ENCODE measurements around the gene LMTK2.
A peak's percentile ranks its signal among the peaks of the same experiment; 100 is the strongest.

The LMTK2 gene

DNA sequence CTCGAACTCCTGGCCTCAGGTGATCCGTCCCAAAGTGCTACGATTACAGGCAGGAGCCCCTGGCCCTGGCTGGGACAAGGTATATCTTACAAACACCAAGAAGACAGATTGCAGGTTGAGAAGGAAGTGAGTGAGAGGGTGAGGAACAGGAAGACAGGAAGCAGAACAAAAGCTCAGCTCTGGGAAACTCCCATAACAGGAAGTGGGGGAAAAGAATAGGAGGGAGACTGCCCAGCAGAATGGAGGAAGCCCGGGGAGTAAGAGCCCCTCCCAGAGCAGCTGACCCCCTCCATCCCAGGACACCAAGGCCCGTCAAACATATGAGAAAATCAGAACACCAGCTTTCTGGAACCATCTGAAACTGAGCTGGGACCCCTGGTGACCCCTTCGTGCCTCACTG, 142.4 kb downstream of the LMTK2 start:
- no peak overlapping the region for H3K4me3 ChIP-seq (ENCODE audit: low read depth, low read length)
- TF ChIP-seq, protein P1, sequence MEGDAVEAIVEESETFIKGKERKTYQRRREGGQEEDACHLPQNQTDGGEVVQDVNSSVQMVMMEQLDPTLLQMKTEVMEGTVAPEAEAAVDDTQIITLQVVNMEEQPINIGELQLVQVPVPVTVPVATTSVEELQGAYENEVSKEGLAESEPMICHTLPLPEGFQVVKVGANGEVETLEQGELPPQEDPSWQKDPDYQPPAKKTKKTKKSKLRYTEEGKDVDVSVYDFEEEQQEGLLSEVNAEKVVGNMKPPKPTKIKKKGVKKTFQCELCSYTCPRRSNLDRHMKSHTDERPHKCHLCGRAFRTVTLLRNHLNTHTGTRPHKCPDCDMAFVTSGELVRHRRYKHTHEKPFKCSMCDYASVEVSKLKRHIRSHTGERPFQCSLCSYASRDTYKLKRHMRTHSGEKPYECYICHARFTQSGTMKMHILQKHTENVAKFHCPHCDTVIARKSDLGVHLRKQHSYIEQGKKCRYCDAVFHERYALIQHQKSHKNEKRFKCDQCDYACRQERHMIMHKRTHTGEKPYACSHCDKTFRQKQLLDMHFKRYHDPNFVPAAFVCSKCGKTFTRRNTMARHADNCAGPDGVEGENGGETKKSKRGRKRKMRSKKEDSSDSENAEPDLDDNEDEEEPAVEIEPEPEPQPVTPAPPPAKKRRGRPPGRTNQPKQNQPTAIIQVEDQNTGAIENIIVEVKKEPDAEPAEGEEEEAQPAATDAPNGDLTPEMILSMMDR (IDR thresholded peaks at IDR 0.05; ENCODE audit: control insufficient read depth, extremely low read depth, insufficient read depth) = no peak

GRCh38 chr7:98250789-98251188, 144.1 kb downstream of the LMTK2 start:
- H3K4me3 ChIP-seq (ENCODE audit: low read depth, low read length) = peak overlapping the region; percentile 75
- DNase-seq (ENCODE audit: low read depth) = no peak

More for the DNA sequence above, 142.4 kb downstream of the LMTK2 start:
- no peak for DNase-seq (ENCODE audit: low read depth)

GRCh38 chr7:98251231-98251600, 144.6 kb downstream of the LMTK2 start:
- peak; percentile 11 for DNase-seq (ENCODE audit: low read depth)
- TF ChIP-seq, protein P1 (IDR thresholded peaks at IDR 0.05; ENCODE audit: control insufficient read depth, extremely low read depth, insufficient read depth) = no peak
- peak overlapping the region; percentile 75 for H3K4me3 ChIP-seq (ENCODE audit: low read depth, low read length)

More at GRCh38 chr7:98250789-98251188, 144.1 kb downstream of the LMTK2 start:
- TF ChIP-seq, protein P1 (IDR thresholded peaks at IDR 0.05; ENCODE audit: control insufficient read depth, extremely low read depth, insufficient read depth) = no peak

DNA sequence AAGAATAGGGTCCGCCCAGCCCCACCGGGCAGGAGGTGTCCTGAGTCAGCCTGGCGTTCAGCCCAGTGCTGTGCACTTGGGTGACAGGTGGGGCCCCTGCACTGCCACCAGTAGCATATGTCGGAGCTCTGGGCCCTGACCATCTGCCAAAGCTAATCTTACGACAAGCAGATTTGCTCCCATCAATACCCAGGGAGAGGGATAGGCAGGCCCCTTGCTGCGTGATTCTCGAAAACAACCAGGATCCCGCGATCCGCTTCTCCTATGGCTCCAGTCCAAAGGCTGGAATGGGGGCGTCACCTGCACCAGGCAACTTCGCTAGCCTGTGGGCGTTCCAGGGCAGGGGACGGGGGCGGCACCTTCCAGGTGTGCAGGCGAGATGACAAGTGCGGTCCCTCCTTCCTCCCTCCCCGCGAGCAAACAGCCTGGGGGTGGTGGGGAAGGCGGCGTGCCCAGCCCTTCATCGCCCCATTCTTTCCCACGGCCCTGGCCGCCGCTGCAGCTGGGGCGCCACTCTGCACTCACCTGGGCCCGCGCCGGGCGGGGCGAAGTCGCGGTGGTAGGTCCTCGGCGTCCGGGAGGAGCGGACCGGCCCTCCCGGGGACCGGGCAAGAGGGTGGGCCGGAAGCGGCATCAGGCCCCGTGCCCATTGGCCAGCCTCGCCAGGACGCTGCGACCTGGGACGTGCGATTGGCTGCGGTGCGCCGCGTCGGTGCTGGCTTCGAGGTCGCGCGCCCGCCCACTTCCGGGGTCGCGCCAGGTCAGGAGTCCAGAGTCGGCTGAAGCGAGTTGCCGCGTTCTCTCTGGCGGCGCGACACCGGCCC, 145.2 kb downstream of the LMTK2 start, which contains the start of gene TECPR1:
Gene TECPR1, minus strand, starts transcription at position 632 of the 824 bp plus-strand sequence. CDS start 6,086 bp downstream, outside the sequence.
- TF ChIP-seq, protein P1 (IDR thresholded peaks at IDR 0.05; ENCODE audit: control insufficient read depth, extremely low read depth, insufficient read depth) = no peak
- H3K4me3 ChIP-seq (ENCODE audit: low read depth, low read length) = peak within 1 kb of the TSS; percentile 75

GRCh38 chr7:98252425-98253054, 145.9 kb downstream of the LMTK2 start:
- DNase-seq (ENCODE audit: low read depth) = peak; percentile 15
- TF ChIP-seq, protein P1 (IDR thresholded peaks at IDR 0.05; ENCODE audit: control insufficient read depth, extremely low read depth, insufficient read depth) = no peak
- peak overlapping the region; percentile 75 for H3K4me3 ChIP-seq (ENCODE audit: low read depth, low read length)

More for the DNA sequence above, 145.2 kb downstream of the LMTK2 start, which contains the start of gene TECPR1:
- DNase-seq (ENCODE audit: low read depth) = peak; percentile 90

DNA sequence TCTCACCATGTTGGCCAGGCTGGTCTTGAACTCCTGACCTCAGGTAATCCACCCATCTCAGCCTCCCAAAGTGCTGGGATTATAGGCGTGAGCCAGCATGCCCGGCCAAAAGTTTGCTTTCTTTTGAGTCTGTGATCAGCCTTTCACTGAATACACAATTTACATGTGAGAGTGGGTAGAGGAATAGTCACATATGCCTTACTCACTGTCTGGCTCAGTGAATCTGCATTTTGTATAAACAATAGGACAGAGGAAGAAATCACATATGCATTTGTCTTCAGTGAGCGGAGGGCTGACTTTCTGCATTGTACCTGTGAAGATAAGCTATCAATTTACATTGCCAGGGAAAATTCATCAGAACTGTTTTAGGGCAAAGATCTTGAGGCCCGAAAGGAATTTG, 147.9 kb downstream of the LMTK2 start:
- H3K4me3 ChIP-seq (ENCODE audit: low read depth, low read length) = no peak overlapping the region
- TF ChIP-seq, protein P1 (IDR thresholded peaks at IDR 0.05; ENCODE audit: control insufficient read depth, extremely low read depth, insufficient read depth) = no peak
- no peak for DNase-seq (ENCODE audit: low read depth)
